K562 (cell line): ENCODE data around the gene TP73. TPM values are rescaled to one million over a fixed set of nuclear protein-coding genes. Genes with fewer than 3 reads are reported as not detected.

Source experiments
- ATAC-seq: fragments of 200-7000 bp; cut with Tn5 transposase; 3 replicates; pipeline ENCODE4 v1.9.1; 2020; ENCODE audit warnings: moderate library complexity
- BruUV-seq: library from RNA; stranded (reverse); fragments of 400-500 nt; replicated peaks from 2 replicates; lab custom pipeline; 2021; lab: Mats Ljungman, UMichigan
- CTCF ChIA-PET: fragments of 300-600 bp; formaldehyde crosslinking; extraction: SDS; loops from one replicate; lab custom pipeline; 2021; ENCODE audit warnings: low intra/inter-chr PET ratio; lab: Yijun Ruan, JAX
- POLR2A ChIA-PET: fragments of 300-600, 350-650 bp; sonication (Branson Sonifier 250); formaldehyde crosslinking; extraction: SDS; loops from one replicate; lab custom pipeline; 2021; ENCODE audit warnings: antibody characterized with exemption, inconsistent platforms; lab: Yijun Ruan, JAX
- DNase-seq, 4 experiments: peaks; one replicate each; pipeline versions ENCODE4 v3.0.0 to v3.0.0-alpha.2; 2011 to 2018; ENCODE audit warnings: low spot score in 3 of 4, mixed read lengths in 3 of 4; ENCODE audit errors: extremely low read depth in 1 of 4
- FAIRE-seq: peaks from 2 replicates; lab custom pipeline; 2011; peaks lifted over from hg19 to GRCh38; lab: Jason Lieb, UNC
- H2AFZ ChIP-seq: 2 replicates; pipeline ENCODE4 v1.6.0; 2011; ENCODE audit warnings: low read depth, low read length, control low read depth, inconsistent platforms
- H3K27ac ChIP-seq: fragments of 200-600 bp; 3 replicates; pipeline ENCODE4 v1.8.0; 2011; ENCODE audit warnings: low read depth, mild to moderate bottlenecking, control low read depth, inconsistent platforms, low read length, moderate library complexity, mixed read lengths; ENCODE audit errors: extremely low read depth
- H3K27me3 ChIP-seq, 2 experiments: fragments of 300-600 bp in 1 of 2; 2 replicates in 1 of 2; 3 replicates in 1 of 2; pipeline versions ENCODE4 v1.6.0 to v1.8.0; 2011; ENCODE audit warnings: inconsistent platforms in 2 of 2, low read length in 2 of 2, mild to moderate bottlenecking in 1 of 2, mixed read lengths in 1 of 2, moderate library complexity in 1 of 2; ENCODE audit not compliant: control insufficient read depth in 2 of 2, insufficient read depth in 2 of 2
- H3K36me3 ChIP-seq: fragments of 300-600 bp; 3 replicates; pipeline ENCODE4 v1.8.0; 2011; ENCODE audit warnings: mild to moderate bottlenecking, low read length, inconsistent platforms; ENCODE audit not compliant: control insufficient read depth, insufficient read depth
- H3K4me1 ChIP-seq, 2 experiments: fragments of 200-600 bp in 1 of 2; replicated peaks in 1 of 2; 2 replicates in 1 of 2; 3 replicates in 1 of 2; pipeline versions ENCODE4 v1.5.1 to v1.8.0; 2011; ENCODE audit warnings: inconsistent platforms in 2 of 2, low read length in 2 of 2, mild to moderate bottlenecking in 1 of 2, mixed read lengths in 1 of 2, moderate library complexity in 1 of 2; ENCODE audit not compliant: control insufficient read depth in 2 of 2, insufficient read depth in 2 of 2
- H3K4me2 ChIP-seq: 2 replicates; pipeline ENCODE4 v1.6.1; 2011; ENCODE audit warnings: low read length, control low read depth, inconsistent platforms, mixed read lengths; ENCODE audit not compliant: insufficient read depth
- H3K4me3 ChIP-seq: fragments of 200-600 bp; sonication (generic), shearing (Covaris generic); 2 replicates; pipeline ENCODE4 v1.5.1; 2016; ENCODE audit warnings: control low read depth, inconsistent platforms
- H3K79me2 ChIP-seq: fragments of 200-600 bp; 3 replicates; pipeline ENCODE4 v1.8.0; 2011; ENCODE audit warnings: low read length, inconsistent platforms; ENCODE audit not compliant: control insufficient read depth, insufficient read depth
- H3K9ac ChIP-seq, 2 experiments: 2 replicates each; pipeline versions ENCODE4 v1.6.0 to v1.6.1; 2011; ENCODE audit warnings: low read depth in 2 of 2, low read length in 2 of 2, control low read depth in 1 of 2, inconsistent platforms in 1 of 2, mild to moderate bottlenecking in 1 of 2, mixed read lengths in 1 of 2; ENCODE audit not compliant: insufficient read depth in 1 of 2
- H3K9me1 ChIP-seq: one replicate; pipeline ENCODE4 v1.6.0; 2011; ENCODE audit warnings: inconsistent platforms, mild to moderate bottlenecking, low read length, moderate library complexity; ENCODE audit not compliant: control insufficient read depth, insufficient read depth
- H3K9me3 ChIP-seq: replicated peaks from 2 replicates; pipeline ENCODE4 v1.5.1; 2011; ENCODE audit warnings: low read depth, low read length, inconsistent platforms; ENCODE audit not compliant: control insufficient read depth, insufficient read depth
- H4K20me1 ChIP-seq: replicated peaks from 2 replicates; pipeline ENCODE4 v1.6.1; 2011; ENCODE audit warnings: low read length, inconsistent platforms, mixed read lengths; ENCODE audit not compliant: control insufficient read depth, insufficient read depth
- ADNP ChIP-seq: fragments of 200-800 bp; sonication (Bioruptor generic); IDR thresholded peaks from 2 replicates; pipeline ENCODE4 v1.6.1; 2016; ENCODE audit warnings: missing genetic modification characterization, missing compliant biosample characterization
- ESRRA ChIP-seq: fragments of 450-650 bp; IDR thresholded peaks from 2 replicates; pipeline ENCODE4 v1.6.1; 2014; ENCODE audit warnings: low read depth, mild to moderate bottlenecking, moderate library complexity, borderline replicate concordance
- POLR2G ChIP-seq: fragments of 200-400 bp; formaldehyde crosslinking; IDR thresholded peaks from 2 replicates; pipeline ENCODE4 v1.6.1; 2017; ENCODE audit warnings: low read depth, mild to moderate bottlenecking, antibody characterized with exemption, low read length, moderate library complexity
- PRPF4 ChIP-seq: fragments of 200-400 bp; formaldehyde crosslinking; IDR thresholded peaks from one replicate; pipeline ENCODE4 v1.6.1; 2017; ENCODE audit warnings: low read length, low read depth, mild to moderate bottlenecking; ENCODE audit not compliant: insufficient read depth, poor library complexity, severe bottlenecking
- WGBS: fragments of 100-300 bp; shearing (Covaris generic); methylation state at CpG from one replicate; pipeline ENCODE4 v1.1.6; 2016; ENCODE audit warnings: low coverage, mixed read lengths; ENCODE audit not compliant: insufficient coverage; ENCODE audit errors: missing lambda C conversion rate; 5-methylcytosine and 5-hydroxymethylcytosine counted together
- in situ Hi-C: fragments of 300-500 bp; cut with MboI; formaldehyde crosslinking; loops from 4 replicates; pipeline ENCODE4 v1.15.0; 2018; ENCODE audit warnings: inconsistent platforms, mixed read lengths
- intact Hi-C: fragments of 100-400 bp; cut with micrococcal nuclease; formaldehyde crosslinking; loops from 2 replicates; pipeline ENCODE4 v1.14.2; 2022
- polyA plus RNA-seq, 8 experiments: library from polyadenylated mRNA; depleted of rRNA in 4 of 8; stranded (reverse) in 5 of 8; unstranded in 3 of 8; fragments of >200 nt; fragmentation: Nextera tagmentation in 2 of 8; fragmentation: Illumina TruSeq in 1 of 8; extraction: Ambion mirVana in 2 of 8; extraction: Trizol in 1 of 8; gene quantifications; 2 replicates each; pipeline versions ENCODE4 v1.2.1 to v1.2.3, GENCODE V29; 2011 to 2014; ENCODE audit warnings: inconsistent platforms in 1 of 8, missing spikeins in 1 of 8
- total RNA-seq, 7 experiments: library from RNA; depleted of rRNA in 6 of 7; stranded (reverse); fragments of >200 nt in 6 of 7; fragmentation: Illumina TruSeq in 2 of 7; extraction: Trizol in 2 of 7; gene quantifications; 2 replicates each; pipeline versions ENCODE4 v1.2.1 to v1.2.3, GENCODE V29; 2011 to 2021; ENCODE audit warnings: low replicate concordance in 1 of 7
- TF ChIP-seq, protein P1 (sequence below): IDR thresholded peaks from 2 replicates; pipeline ENCODE4 v1.6.1; 2012; ENCODE audit warnings: low read depth, low read length, improper control_type of control experiment, borderline replicate concordance

TP73 gene
- total and polyA plus RNA-seq, 9 of the 15 experiments (the other 6 are each of a cell fraction or from before 2014, with no cell fraction given), result 0.07 to 1.6 (median 0.40) TPM; not detected in 2

GRCh38 chr1:3729594-3730542 is 77.6 kb downstream of the TP73 start:
- in situ Hi-C loops, result no loop called here
- Histone ChIP-seq H2AFZ (no peak overlapping the region), H3K9me1 (peaks cover 3% of the 10 kb centered on the region), H3K9me3 (no peaks in the 10 kb centered on the region), H3K27me3 (peaks cover 13 to 35% of the 10 kb centered on the region in 2 experiments; a peak in 4 of 5 replicates), H3K27ac (no peak overlapping the region), H4K20me1 (0 out of 2 replicates have a peak, but pooled peaks cover 4% of the 10 kb centered on the region), H3K79me2 (no peaks in the 10 kb centered on the region), H3K4me2 (no peak overlapping the region), H3K4me3 (no peak overlapping the region), H3K9ac (peak overlapping the region in 1 of 2 experiments; percentile 27; a peak in 1 of 4 replicates), H3K4me1 (peaks cover 0 to 60% of the 10 kb centered on the region in 2 experiments; a peak in 2 of 5 replicates)
- BruUV-seq, result no TSS peak
- POLR2A ChIA-PET, result interaction anchor here (0.7 to 1.1 kb wide), 3 partner anchors 12 to 170 kb away, joined by 3 read pairs; partner anchors contain the start of gene C1orf174
- FAIRE-seq, result no peak
- 18% methylated on average over 31 of the region's 32 CpGs for WGBS
- CTCF ChIA-PET, result no interaction called here
- TF ChIP-seq, protein P1, sequence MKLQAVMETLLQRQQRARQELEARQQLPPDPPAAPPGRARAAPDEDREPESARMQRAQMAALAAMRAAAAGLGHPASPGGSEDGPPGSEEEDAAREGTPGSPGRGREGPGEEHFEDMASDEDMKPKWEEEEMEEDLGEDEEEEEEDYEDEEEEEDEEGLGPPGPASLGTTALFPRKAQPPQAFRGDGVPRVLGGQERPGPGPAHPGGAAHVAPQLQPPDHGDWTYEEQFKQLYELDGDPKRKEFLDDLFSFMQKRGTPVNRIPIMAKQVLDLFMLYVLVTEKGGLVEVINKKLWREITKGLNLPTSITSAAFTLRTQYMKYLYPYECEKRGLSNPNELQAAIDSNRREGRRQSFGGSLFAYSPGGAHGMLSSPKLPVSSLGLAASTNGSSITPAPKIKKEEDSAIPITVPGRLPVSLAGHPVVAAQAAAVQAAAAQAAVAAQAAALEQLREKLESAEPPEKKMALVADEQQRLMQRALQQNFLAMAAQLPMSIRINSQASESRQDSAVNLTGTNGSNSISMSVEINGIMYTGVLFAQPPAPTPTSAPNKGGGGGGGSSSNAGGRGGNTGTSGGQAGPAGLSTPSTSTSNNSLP, result no peak
- no peak for TF ChIP-seq ESRRA
- TF ChIP-seq ADNP, result no peak
- peak; percentile 30; the same call in 1 of the 2 replicates for TF ChIP-seq POLR2G
- no peak for TF ChIP-seq PRPF4
- TF ChIP-seq, all 486 proteins: peak for 1
- intact Hi-C loops, result no loop called here
- DNase-seq (no peak), ATAC-seq (no peak)
- no peaks in the 10 kb centered on the region; the same call in 2 of the 3 replicates for H3K36me3 ChIP-seq
